HG02642 (cell line): ENCODE data around the gene ALPI.

Source experiments
- ATAC-seq: cut with Tn5 transposase; IDR thresholded peaks from one replicate; pipeline ENCODE4 v1.9.1; 2021; ENCODE audit warnings: mild to moderate bottlenecking; ENCODE audit not compliant: unreplicated experiment, poor library complexity

The ALPI gene

DNA sequence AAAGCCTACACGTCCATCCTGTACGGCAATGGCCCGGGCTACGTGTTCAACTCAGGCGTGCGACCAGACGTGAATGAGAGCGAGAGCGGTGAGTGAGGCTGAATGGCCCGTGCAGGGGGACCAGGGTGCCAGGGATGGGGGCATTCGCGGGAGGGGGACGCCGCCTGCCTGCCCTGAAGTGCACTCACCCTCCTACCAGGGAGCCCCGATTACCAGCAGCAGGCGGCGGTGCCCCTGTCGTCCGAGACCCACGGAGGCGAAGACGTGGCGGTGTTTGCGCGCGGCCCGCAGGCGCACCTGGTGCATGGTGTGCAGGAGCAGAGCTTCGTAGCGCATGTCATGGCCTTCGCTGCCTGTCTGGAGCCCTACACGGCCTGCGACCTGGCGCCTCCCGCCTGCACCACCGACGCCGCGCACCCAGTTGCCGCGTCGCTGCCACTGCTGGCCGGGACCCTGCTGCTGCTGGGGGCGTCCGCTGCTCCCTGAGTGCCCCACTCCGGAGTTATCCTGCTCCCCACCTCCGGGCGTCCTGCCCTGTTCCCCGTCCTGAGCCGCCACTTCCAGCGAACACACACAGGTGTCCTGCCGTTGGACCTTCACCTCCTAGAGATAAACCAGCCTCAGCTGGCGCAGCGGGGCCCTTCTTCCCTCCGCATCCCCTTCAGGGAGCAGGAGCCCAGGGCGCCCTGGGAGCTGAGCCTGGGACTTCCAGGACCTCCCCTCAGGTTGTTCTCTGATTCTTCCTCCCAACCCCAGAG, 2.9 kb downstream of the ALPI start:
- ATAC-seq = no peak

GRCh38 chr2:232459419-232460035, 3.6 kb downstream of the ALPI start:
- ATAC-seq = no peak

- no peak for ATAC-seq
Observed at GRCh38 chr2:232460171-232460570, 4.2 kb downstream of the ALPI start.

DNA sequence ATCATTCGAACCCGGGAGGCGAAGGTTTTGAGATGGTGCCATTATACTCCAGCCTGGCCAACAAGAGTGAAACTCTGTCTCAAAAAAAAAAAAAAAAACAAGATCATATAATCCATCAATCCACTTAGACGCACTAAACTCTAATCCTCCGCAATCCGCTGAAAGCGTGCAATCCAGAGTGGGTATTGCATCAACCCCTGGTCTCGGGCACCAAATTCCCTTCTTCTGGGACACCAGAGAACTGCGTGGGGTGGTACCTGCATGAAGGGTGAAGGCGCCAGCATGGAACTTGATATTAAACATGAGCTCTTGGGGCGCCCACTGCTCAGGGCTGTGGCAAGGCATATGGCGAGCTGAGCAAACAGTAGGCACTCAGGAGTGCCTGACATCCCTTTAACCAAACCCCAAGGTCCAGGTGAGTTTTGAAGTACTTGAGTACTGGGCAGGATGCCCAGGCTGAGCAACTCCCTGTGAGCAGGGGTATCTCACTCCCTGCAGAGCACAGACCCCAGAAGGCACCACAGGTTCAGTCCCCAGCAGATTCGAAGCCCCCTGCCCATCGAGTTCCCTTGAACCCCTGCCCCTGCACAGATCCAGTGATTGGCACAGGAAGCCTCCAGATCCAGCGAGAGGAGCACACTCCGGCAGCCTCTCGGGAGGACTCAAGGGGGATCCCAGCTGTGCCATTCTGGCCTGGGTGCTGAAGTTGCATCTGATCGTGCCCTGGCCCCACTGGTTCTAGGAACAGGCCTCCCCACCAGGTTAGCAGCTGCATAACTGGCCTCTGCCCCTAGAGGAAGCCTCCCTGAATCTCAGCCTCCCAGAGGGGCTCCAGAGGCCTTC, 8.0 kb downstream of the ALPI start:
- ATAC-seq = no peak

GRCh38 chr2:232464544-232464885, 8.6 kb downstream of the ALPI start:
- no peak for ATAC-seq

GRCh38 chr2:232465061-232465460, 9.1 kb downstream of the ALPI start:
- ATAC-seq = no peak

- no peak for ATAC-seq
Observed at GRCh38 chr2:232466221-232466620, 10.3 kb downstream of the ALPI start.

DNA sequence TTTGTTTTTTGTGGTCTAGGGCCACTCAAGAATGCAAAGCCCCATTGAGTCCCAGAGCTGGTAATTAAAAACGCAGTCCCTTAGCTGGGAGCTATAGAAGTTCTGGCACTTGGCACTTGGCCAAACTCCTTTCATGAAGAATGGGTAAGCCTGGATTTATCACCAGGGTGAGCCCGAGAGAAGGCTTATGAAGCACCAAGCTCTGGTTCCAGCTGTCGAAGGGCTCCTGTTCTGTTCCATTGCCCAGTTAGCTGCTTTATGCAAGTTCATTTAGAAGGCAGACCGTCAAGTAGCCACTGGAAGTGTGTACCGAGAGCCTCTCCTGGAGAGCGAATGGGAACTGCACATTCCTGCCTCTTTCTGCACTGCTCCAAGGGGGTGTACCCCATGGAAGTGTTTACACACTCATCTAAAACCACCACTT, 17.5 kb downstream of the ALPI start:
- no peak for ATAC-seq

- ATAC-seq = no peak
Observed at GRCh38 chr2:232476045-232476444, 20.1 kb downstream of the ALPI start.

DNA sequence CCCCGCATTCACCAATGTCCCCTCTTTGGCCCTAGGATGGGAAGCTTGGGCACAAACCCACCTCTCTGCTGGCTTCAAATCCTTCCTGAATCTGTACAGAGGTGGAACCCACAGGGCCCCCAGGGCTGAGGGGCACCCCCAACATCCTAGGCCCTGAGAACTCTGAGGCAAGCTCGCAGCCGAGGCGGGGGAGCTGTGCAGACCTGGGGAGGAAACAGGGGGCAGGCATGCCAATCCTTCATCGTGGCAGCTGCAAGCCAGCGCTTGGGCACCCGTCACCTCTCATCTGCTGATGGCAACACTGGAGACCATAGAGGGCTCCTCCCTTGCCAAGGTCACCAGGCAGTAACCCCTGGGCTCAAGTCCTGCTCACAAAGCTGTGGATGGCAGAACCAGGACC, 20.8 kb downstream of the ALPI start:
- no peak for ATAC-seq

DNA sequence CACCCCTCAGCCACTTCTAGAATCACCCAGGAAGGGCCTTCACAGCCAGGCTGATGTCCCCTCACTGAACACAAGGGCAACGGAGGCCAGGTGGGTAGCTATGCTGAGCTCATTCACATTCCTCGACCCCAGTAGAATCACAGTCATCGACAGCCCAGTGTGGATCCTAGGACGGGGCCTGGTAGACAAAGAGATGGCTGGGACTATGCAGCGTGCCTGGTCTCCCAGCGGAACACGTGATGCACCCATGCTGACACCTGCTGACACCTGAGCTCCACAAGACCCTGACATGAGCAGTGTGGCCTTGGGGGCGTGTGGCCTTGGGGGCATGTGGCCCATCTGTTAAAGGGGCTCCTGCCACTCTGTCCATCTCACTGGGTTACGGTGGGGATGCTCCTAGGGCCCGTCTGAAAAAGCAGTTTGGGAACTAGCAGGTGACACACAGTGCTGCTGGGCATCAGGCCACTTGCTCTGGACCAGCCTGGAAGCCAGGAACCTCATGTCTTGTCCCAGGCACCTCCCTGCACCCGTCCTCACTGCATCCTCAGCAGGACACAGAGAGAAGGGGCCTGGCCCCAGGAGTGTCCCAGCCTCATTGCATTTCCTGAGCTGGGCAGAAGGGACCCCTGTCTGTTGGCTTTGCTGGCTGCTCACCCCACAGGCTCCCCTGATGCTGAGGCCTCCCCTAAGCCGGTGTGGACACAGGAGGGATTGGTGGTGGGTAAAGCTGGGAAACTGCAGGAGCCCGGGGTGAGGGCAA, 22.0 kb downstream of the ALPI start:
- no peak for ATAC-seq

GRCh38 chr2:232478571-232479340, 22.8 kb downstream of the ALPI start:
- ATAC-seq = no peak

GRCh38 chr2:232479341-232480200, 23.6 kb downstream of the ALPI start:
- ATAC-seq = no peak

DNA sequence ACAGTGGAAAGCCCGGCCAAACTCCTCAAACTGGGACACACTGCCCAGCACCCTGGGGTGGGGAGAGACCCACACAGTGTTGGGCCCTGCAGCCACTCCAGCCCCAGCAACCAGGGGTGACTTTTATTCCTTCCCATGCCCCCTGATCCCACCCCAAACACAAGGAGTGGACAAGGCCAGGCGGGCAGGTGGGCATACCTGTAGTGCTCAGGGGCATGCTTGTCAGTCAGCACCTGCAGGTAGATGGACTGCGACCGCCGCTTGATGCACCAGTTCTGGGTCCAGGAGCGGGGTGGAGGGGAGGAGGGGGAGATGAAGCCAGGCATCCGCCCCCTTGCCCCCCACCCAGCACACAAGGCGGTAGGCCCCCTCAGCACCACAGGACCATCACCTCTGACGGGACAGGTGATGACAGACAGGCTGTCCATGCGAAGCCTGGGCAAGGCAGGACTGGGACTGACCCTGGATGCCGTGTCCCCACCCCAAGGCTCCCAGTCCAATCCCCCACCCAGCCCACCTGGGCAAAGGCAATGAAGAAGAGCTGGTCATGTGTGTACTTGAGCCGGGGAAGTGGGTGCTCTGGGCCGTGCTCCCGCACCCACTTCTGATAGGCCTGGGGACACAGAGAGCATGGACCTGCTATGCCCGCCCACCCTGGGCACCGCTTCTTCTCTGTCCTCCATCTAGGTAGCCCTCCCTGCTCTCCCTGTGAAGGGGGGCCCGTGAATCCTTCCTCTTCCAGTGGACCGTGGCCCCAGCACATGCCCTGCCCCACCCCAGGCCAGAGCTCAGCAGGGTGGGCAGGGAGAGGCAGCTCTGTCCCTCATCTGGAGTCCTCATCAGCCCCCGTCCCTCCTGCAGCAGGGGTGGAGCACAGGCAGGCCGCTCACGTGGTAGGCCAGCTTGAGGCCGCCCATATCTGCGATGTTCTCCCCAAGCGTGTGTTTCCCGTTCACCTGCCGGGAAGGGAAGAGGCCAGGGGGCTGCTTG, 24.5 kb downstream of the ALPI start:
- no peak for ATAC-seq

DNA sequence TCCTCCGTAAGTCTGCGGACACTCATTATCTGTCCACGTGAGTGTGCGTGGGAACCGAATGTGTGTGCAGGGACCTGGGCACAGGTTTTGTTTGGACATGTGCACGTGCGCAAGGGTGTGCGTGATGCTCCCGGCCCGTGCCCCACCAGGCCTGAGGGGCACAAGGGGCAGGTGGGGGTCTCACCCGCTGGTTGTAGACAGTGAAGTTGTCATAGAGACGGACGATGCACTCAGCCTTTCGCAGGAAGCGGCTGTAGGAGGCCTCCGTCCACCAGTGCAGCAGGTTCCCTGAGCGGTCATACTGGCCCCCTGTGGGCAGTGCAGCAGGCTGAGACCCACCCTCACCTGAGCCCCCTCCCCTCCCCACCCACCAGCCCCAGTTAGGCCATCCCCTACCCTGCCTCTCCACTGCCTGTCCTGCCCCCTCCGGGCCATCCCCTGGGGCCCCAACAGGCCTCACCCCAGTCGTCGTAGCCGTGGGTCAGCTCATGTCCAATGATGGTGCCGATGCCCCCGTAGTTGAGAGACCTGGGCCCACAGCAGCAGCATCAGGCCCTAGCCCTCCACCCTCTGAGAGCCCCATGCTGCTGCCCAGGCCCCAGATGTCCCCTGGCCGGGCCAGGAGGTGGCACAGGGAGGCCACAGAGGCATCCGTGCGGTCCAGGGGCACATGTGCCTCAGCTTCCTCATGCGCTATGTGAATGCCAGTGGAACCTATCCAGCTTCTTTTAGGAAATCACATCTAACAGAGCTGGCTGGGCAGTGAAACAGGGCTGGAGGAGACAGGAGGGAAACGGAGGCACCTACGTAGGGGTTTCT, 25.6 kb downstream of the ALPI start:
- no peak for ATAC-seq

- ATAC-seq = no peak
Observed at GRCh38 chr2:232482301-232483238, 26.6 kb downstream of the ALPI start.
